GM10248 (cell line): ENCODE measurements around the gene SESN2.

Source experiments
- CTCF ChIA-PET: fragments of 300-600 bp; sonication (Branson Sonifier 250); formaldehyde crosslinking; extraction: SDS; loops from one replicate; lab custom pipeline; 2021; ENCODE audit warnings: antibody characterized with exemption; lab: Yijun Ruan, JAX
- POLR2A ChIA-PET: fragments of 350-650 bp; sonication (Branson Sonifier 250); formaldehyde crosslinking; extraction: SDS; loops from one replicate; lab custom pipeline; 2020; ENCODE audit warnings: antibody characterized with exemption; lab: Yijun Ruan, JAX
- DNase-seq: peaks from one replicate; pipeline ENCODE4 v3.0.0; 2012; ENCODE audit errors: extremely low spot score
- TF ChIP-seq, protein P1 (sequence below): IDR thresholded peaks from 2 replicates; pipeline ENCODE4 v1.5.1; 2012; ENCODE audit warnings: mild to moderate bottlenecking, low read depth; ENCODE audit errors: extremely low read depth, missing control alignments, control extremely low read depth

SESN2 gene

GRCh38 chr1:28291711-28292110 lies 32.4 kb downstream of the SESN2 start:
- CTCF ChIA-PET: interaction anchor here (1.0 to 1.5 kb wide), 3 partner anchors 11 to 68 kb away, joined by 3 to 5 read pairs (median 3); no protein-coding TSS in a partner anchor
- POLR2A ChIA-PET: interaction anchor here (0.7 kb wide), 1 partner anchor 910 kb away, joined by 3 read pairs; no protein-coding TSS in a partner anchor
- TF ChIP-seq, protein P1, sequence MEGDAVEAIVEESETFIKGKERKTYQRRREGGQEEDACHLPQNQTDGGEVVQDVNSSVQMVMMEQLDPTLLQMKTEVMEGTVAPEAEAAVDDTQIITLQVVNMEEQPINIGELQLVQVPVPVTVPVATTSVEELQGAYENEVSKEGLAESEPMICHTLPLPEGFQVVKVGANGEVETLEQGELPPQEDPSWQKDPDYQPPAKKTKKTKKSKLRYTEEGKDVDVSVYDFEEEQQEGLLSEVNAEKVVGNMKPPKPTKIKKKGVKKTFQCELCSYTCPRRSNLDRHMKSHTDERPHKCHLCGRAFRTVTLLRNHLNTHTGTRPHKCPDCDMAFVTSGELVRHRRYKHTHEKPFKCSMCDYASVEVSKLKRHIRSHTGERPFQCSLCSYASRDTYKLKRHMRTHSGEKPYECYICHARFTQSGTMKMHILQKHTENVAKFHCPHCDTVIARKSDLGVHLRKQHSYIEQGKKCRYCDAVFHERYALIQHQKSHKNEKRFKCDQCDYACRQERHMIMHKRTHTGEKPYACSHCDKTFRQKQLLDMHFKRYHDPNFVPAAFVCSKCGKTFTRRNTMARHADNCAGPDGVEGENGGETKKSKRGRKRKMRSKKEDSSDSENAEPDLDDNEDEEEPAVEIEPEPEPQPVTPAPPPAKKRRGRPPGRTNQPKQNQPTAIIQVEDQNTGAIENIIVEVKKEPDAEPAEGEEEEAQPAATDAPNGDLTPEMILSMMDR: no peak
- no peak for DNase-seq

- POLR2A ChIA-PET: no interaction called here
Observed at GRCh38 chr1:28295936-28296335, 36.6 kb downstream of the SESN2 start.

DNA sequence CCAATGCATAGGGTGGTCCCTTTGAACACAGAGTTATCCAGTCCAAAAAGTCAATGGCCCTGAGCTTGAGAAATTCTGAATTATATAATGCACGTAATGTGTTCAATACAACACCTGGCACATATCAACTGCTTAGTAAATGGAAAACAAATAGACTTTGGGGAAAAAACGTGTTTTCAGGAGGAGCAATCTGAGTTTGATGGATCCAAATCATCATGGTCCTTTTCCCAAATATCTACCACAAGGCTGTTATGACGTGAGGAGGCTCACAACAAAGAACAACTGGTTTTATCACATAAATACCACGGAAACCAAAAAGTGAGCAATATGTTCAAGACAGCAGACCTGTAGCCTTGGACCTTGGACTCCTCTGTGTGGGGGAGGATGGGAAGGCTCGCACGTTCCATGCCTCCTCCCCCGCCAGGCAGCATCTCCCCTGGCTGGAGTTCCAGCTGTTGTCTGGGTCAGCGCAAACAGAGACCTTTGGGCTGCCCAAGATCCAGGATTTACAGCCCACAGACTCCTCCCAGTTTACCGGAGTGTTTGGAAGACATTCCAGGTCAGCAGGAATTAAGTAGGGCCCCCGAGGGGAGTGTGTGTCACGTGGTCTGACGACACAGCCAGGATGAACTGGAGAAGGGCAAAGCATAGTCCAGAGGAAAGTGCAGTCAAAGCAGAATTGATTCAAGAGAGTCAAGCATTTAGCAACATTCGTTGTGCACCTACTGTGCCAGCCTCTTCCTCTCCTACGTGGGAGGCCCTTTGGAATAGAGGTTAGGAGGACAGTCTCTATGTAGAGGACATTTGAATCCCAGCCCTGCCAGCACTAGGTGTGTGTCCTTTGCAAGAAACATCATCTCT lies 37.3 kb downstream of the SESN2 start:
- POLR2A ChIA-PET: no interaction called here
- CTCF ChIA-PET: no interaction called here
- TF ChIP-seq, protein P1: no peak
- DNase-seq: no peak

More at GRCh38 chr1:28295936-28296335, 36.6 kb downstream of the SESN2 start:
- CTCF ChIA-PET: interaction anchor here (1.0 kb wide), 1 partner anchor 10 kb away, joined by 4 read pairs; no protein-coding TSS in a partner anchor
- TF ChIP-seq, protein P1: no peak
- no peak for DNase-seq

DNA sequence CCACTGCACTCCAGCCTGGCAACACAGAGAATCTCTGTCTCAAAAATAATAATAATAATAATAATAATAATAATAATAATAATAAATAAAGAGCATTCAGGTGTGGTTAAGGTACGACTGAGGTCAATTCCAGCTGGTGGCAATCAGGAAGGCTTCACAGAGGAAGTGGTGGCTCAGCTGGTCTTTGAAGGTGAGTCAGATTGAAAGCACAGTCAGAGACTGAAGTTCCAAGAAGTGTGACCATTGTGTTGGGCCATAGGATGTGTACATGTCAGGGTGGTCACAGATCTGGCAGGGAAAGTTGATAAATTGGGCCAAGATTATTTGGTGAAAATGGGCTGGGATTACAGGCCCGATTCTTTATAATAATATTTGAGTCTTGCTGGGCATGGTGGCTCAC lies 38.5 kb downstream of the SESN2 start:
- DNase-seq: no peak

DNA sequence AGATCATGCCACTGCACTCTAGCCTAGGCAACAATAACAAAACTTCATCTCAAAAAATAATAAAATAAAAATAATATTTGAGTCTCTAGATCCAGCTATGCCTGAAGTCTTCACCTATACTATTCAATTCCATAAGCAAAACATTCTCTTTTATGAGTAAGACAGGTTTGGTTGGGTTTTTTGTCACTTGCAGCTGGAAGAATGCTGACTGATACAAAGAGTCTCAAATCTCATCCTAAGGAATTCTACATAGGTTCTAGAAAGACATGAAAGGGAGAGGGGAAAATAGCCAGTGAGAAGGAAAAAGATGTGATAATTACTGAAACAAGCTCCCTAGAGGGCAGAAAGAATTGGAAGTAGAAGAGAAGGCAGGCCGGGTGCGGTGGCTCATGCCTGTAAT lies 39.1 kb downstream of the SESN2 start:
- TF ChIP-seq, protein P1: no peak
- POLR2A ChIA-PET: no interaction called here

More for the DNA sequence above, 38.5 kb downstream of the SESN2 start:
- TF ChIP-seq, protein P1: no peak
- ChIA-PET CTCF (interaction anchor here (0.9 to 1.8 kb wide), 4 partner anchors 10 to 439 kb away, joined by 3 to 6 read pairs (median 3); partner anchors contain the start of gene YTHDF2), POLR2A (interaction anchor here (0.6 kb wide), 1 partner anchor 8 kb away, joined by 4 read pairs; no protein-coding TSS in a partner anchor)

DNA sequence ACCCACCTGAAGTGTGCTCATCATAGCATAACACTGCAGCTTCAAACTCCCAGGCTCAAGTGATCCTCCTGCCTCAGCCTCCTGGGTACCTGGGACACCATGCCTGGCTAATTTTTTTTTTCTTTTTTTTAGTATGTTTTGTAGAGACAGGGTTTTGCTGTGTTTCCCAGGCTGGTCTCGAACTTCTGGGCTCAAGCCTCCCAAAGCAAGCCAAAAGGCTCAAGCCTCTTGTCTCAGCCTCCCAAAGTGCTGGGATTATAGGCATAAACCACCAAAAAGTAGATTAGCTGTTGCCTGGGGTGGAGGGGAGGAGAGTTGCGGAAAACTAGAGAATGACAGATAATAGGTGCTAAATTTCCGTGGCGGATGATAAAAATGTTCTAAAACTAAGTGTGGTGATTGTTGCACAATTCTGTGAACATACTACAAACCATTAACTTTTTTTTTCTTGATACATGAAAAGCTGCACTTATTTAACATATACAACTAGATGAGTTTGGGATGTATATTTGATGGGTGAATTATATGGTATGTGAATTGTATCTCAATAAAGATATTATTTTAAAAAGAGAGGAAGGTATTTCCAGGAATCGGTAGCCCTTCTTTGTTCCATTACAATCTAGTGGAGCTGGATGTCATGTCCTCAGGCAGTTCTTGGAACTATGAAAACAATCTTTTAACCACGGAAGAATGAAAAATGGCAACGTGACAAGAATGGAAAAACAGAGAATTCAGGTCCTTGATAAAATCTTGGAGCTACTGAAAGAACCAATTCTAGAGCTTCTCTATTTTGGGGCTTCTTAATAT lies 42.3 kb downstream of the SESN2 start:
- ChIA-PET POLR2A (no interaction called here), CTCF (interaction anchor here (0.9 to 1.7 kb wide), 6 partner anchors 9 to 301 kb away, joined by 3 to 5 read pairs (median 4); no protein-coding TSS in a partner anchor)
- no peak for DNase-seq
- TF ChIP-seq, protein P1: no peak

More for the DNA sequence above, 39.1 kb downstream of the SESN2 start:
- DNase-seq: no peak
- CTCF ChIA-PET: interaction anchor here (0.9 to 1.8 kb wide), 5 partner anchors 11 to 438 kb away, joined by 3 to 6 read pairs (median 3); partner anchors contain the start of gene YTHDF2
